Measurements from ENCODE around the gene MIS12.

The MIS12 gene

GRCh38 chr17:5536866-5537650 lies 50.7 kb downstream of the MIS12 start:
- DNase-seq, result no peak

- no peak for DNase-seq
Measured at GRCh38 chr17:5539286-5539685, 52.9 kb downstream of the MIS12 start.

- no peak for DNase-seq
Measured at GRCh38 chr17:5540321-5540720, 54.0 kb downstream of the MIS12 start.

Measured in effector CD8-positive, alpha-beta T cell (primary cell).